Measurements from ENCODE around the gene ASZ1.
"Not testable (repeated sequence)": the region's sequence is repeated elsewhere in the genome, so short reads cannot be mapped to it uniquely, and the experiment has no call there.

ASZ1 gene

GRCh38 chr7:117427258-117427701 lies at the start of gene ASZ1:
ASZ1 (minus strand) TSS chr7:117427493; CDS start chr7:117427460, 33 bp downstream.
- in situ Hi-C loops (cut with HindIII; ENCODE audit: low sequenced_read_pairs): no loop called here

GRCh38 chr7:117476557-117477215 lies 49.4 kb upstream of the ASZ1 start:
- in situ Hi-C loops (cut with HindIII; ENCODE audit: low sequenced_read_pairs): no loop called here

GRCh38 chr7:117472335-117472734 lies 45.0 kb upstream of the ASZ1 start:
- in situ Hi-C loops (cut with HindIII; ENCODE audit: low sequenced_read_pairs): no loop called here

- in situ Hi-C loops (cut with HindIII; ENCODE audit: low sequenced_read_pairs): no loop called here
Observed at GRCh38 chr7:117470777-117471176, 43.5 kb upstream of the ASZ1 start.

- in situ Hi-C loops (cut with HindIII; ENCODE audit: low sequenced_read_pairs): no loop called here
Observed at GRCh38 chr7:117468174-117468573, 40.9 kb upstream of the ASZ1 start.

- in situ Hi-C loops (cut with HindIII; ENCODE audit: low sequenced_read_pairs): not testable (repeated sequence)
Observed at GRCh38 chr7:117460815-117461214, 33.5 kb upstream of the ASZ1 start.

GRCh38 chr7:117459735-117460134 lies 32.4 kb upstream of the ASZ1 start:
- in situ Hi-C loops (cut with HindIII; ENCODE audit: low sequenced_read_pairs): no loop called here

GRCh38 chr7:117458977-117459583 lies 31.8 kb upstream of the ASZ1 start:
- in situ Hi-C loops (cut with HindIII; ENCODE audit: low sequenced_read_pairs): no loop called here

GRCh38 chr7:117448655-117449054 lies 21.4 kb upstream of the ASZ1 start:
- in situ Hi-C loops (cut with HindIII; ENCODE audit: low sequenced_read_pairs): no loop called here

- in situ Hi-C loops (cut with HindIII; ENCODE audit: low sequenced_read_pairs): no loop called here
Observed at GRCh38 chr7:117446220-117446815, 19.0 kb upstream of the ASZ1 start.

GRCh38 chr7:117445206-117445605 lies 17.9 kb upstream of the ASZ1 start:
- in situ Hi-C loops (cut with HindIII; ENCODE audit: low sequenced_read_pairs): no loop called here

GRCh38 chr7:117444646-117445045 lies 17.4 kb upstream of the ASZ1 start:
- in situ Hi-C loops (cut with HindIII; ENCODE audit: low sequenced_read_pairs): no loop called here

GRCh38 chr7:117435475-117436043 lies 8.3 kb upstream of the ASZ1 start:
- in situ Hi-C loops (cut with HindIII; ENCODE audit: low sequenced_read_pairs): no loop called here

- in situ Hi-C loops (cut with HindIII; ENCODE audit: low sequenced_read_pairs): no loop called here
Observed at GRCh38 chr7:117424090-117424829, 3.0 kb downstream of the ASZ1 start.

- in situ Hi-C loops (cut with HindIII; ENCODE audit: low sequenced_read_pairs): not testable (repeated sequence)
Observed at GRCh38 chr7:117414591-117414990, 12.7 kb downstream of the ASZ1 start.

GRCh38 chr7:117412946-117413559 lies 14.2 kb downstream of the ASZ1 start:
- in situ Hi-C loops (cut with HindIII; ENCODE audit: low sequenced_read_pairs): no loop called here

GRCh38 chr7:117412390-117412789 lies 14.9 kb downstream of the ASZ1 start:
- in situ Hi-C loops (cut with HindIII; ENCODE audit: low sequenced_read_pairs): no loop called here

- in situ Hi-C loops (cut with HindIII; ENCODE audit: low sequenced_read_pairs): no loop called here
Observed at GRCh38 chr7:117411539-117411938, 15.8 kb downstream of the ASZ1 start.

- in situ Hi-C loops (cut with HindIII; ENCODE audit: low sequenced_read_pairs): no loop called here
Observed at GRCh38 chr7:117408831-117409230, 18.5 kb downstream of the ASZ1 start.

- in situ Hi-C loops (cut with HindIII; ENCODE audit: low sequenced_read_pairs): no loop called here
Observed at GRCh38 chr7:117405519-117405918, 21.8 kb downstream of the ASZ1 start.

GRCh38 chr7:117403737-117404136 lies 23.6 kb downstream of the ASZ1 start:
- in situ Hi-C loops (cut with HindIII; ENCODE audit: low sequenced_read_pairs): no loop called here
